LNCaP clone FGC (cell line): Measurements from ENCODE around the gene ATP13A3.

Source experiments
- DNase-seq: peaks from one replicate; pipeline ENCODE4 v3.0.0-alpha.2; 2011; ENCODE audit warnings: low read depth
- H3K4me3 ChIP-seq: 2 replicates; pipeline ENCODE4 v1.5.1; 2011; ENCODE audit warnings: mild to moderate bottlenecking, low read depth, low read length, control low read depth
- TF ChIP-seq, protein P1 (sequence below): IDR thresholded peaks from 2 replicates; pipeline ENCODE4 v1.5.1; 2012; ENCODE audit warnings: mild to moderate bottlenecking; ENCODE audit not compliant: control insufficient read depth, insufficient read depth; ENCODE audit errors: extremely low read depth

The ATP13A3 gene

DNA sequence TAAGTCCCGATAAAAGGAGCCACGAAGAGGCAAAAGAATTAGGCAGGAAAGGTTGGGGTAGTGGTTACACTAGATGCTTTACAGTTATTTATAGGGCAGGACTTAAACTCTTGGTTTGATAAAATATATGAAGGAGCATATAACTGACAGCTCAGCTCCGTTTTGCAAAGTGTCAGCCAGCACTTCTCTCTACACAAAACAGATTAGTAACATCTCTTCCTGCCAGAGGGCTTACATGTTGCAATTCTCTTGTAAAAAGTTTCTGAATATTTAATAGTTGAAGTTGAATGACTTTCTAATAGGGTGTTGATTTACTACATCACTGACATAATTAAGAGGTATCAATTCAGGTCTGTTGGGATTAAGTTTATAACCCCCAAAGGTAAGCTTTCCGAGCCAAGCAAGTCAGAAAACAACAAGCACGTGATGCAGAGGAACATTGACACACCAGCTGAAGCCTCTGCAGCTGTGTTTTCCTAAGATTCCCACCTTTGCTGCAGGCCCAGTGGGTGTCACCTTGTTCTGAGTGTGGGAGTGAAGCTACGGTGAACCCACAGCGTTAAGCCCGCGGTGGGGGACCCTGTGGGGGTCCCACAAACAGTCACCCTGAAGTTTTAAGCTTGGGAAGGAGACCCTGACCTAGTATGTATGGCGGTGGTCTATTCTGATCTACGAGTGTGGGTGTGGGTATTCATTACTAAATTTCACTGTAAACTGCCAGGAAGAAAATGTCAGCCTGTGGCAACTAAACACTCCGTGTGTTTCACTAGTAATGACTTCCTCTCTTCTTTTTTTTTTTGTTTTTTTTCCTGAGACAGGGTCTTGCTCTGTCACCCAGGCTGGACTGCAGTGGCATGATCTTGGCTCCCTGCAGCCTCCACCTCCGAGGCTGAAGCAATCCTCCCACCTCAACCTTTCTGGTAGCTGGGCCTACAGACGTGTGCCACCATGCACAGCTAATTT is 22.0 kb upstream of the ATP13A3 start:
- DNase-seq = no peak
- TF ChIP-seq, protein P1, sequence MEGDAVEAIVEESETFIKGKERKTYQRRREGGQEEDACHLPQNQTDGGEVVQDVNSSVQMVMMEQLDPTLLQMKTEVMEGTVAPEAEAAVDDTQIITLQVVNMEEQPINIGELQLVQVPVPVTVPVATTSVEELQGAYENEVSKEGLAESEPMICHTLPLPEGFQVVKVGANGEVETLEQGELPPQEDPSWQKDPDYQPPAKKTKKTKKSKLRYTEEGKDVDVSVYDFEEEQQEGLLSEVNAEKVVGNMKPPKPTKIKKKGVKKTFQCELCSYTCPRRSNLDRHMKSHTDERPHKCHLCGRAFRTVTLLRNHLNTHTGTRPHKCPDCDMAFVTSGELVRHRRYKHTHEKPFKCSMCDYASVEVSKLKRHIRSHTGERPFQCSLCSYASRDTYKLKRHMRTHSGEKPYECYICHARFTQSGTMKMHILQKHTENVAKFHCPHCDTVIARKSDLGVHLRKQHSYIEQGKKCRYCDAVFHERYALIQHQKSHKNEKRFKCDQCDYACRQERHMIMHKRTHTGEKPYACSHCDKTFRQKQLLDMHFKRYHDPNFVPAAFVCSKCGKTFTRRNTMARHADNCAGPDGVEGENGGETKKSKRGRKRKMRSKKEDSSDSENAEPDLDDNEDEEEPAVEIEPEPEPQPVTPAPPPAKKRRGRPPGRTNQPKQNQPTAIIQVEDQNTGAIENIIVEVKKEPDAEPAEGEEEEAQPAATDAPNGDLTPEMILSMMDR = no peak
- H3K4me3 ChIP-seq = no peak overlapping the region

DNA sequence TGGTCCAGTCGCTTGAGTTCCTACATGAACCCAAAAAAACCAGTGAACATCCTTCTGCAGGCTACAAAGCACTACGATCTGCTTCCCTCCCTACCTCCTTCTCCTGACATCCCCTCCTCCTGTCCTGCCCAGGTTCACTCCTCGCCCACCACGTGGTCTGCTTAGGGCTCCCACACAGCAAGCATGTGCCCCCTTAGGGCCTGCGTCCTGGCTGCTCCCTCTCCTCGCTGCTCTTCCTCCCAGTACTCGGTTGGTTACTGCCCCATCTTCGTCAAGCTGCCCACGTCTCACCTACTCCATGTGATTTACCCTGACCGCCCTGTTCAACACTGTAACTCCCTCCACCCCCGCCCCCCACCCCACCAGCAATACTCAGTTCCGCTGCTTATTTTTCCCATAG is 20.8 kb upstream of the ATP13A3 start:
- H3K4me3 ChIP-seq = no peak overlapping the region
- TF ChIP-seq, protein P1 = no peak
- no peak for DNase-seq

DNA sequence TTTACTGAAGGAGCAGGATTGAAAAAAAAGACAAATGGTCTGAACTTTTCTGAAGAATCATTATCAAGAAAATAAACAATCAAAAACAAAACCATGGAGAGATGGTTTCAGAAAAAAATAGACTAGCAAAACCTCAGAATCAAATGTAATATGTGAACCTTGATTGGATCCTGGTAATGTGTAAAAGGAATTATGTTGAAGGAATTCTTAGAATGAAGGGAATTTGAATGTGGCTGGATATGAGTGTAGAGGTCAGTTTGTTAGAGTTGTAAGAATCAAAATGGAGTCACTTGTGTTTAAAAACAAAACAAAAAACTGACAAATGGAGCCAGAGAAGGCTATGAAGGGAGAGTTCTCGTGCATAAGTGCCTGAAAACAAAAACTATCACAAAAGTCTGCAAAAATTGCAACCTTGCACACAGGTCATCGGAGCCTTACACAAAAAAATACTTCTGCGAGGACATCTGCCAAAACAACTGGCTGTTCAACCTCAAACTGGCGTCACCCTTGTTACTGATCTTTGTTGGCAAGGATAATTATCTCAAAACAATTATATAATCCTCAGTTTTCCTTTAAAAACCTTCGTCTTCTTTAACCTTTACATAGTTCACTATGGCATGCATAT is 19.1 kb upstream of the ATP13A3 start:
- H3K4me3 ChIP-seq = no peak overlapping the region
- TF ChIP-seq, protein P1 = no peak
- DNase-seq = no peak

DNA sequence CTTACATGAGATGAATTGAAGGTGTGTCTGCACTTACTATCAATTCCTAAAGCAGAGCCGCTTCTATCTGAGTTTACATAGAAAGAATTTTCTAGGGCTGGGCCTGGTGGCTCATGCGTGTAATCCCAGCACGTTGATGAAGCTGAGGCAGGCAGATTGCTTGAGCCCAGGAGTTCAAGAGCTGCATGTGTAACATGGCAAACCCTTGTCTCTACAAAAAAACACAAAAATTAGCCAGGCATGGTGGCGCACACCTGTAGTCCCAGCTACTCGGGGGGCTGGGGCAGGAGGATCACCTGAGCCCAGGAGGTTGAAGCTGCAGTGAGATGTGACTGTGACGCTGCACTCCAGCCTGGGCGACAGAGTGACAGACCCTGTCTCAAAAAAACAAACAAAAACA is 18.1 kb upstream of the ATP13A3 start:
- no peak for DNase-seq
- TF ChIP-seq, protein P1 = no peak
- H3K4me3 ChIP-seq = no peak overlapping the region

DNA sequence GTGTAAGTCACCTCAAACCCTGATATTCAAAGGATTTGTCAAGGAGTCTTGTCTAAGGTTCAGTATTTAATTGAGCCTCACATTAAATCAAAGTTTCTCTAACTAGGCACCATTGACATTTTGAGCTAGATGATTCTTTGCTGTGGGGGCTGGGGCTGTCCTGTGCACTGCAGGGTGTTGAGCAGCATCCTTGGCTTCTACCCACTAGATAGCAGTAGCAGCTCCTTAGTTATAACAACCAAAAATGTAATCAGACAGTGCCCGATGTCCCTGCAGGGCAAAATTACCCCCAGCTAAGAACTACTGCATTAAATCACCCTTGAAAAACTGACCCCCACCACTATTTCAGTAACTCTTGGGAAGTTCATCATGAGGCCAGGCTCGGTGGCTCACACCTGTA is 17.3 kb upstream of the ATP13A3 start:
- TF ChIP-seq, protein P1 = no peak
- H3K4me3 ChIP-seq = no peak overlapping the region
- DNase-seq = no peak

DNA sequence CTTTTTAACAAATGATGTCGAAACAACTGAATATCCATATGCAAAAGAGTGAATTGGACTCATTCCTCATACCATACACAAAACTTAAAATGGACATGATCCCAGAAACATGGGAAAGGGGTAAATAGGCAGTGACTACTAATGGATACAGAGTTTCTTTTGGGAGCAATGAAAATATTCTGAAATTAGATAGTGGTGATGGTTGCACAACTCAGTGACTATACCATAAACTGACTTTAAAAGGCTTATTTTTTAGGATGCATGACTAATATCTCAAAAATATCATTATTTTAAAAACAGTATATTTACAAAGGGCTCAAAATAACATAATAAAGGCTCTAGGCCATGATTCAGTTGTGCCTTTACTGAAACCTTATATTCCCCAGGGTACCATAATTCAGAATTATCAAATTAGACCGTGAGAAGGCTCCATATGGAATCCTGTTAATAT is 16.3 kb upstream of the ATP13A3 start:
- DNase-seq = no peak
- TF ChIP-seq, protein P1 = no peak
- no peak overlapping the region for H3K4me3 ChIP-seq
